Hepatocyte (in vitro differentiated cells): ENCODE results near the gene ACACA.

ENCODE experiments used
- EZH2 ChIP-seq: fragments of 200-600 bp; sonication (generic); IDR thresholded peaks from 2 replicates; pipeline ENCODE4 v1.6.1; 2016; ENCODE audit warnings: antibody characterized with exemption, mild to moderate bottlenecking, borderline replicate concordance
- TF ChIP-seq, protein P1 (sequence below): fragments of 200-600 bp; sonication (generic); IDR thresholded peaks from 2 replicates; pipeline ENCODE4 v1.5.1; 2016; ENCODE audit warnings: antibody characterized with exemption, mild to moderate bottlenecking; ENCODE audit not compliant: poor library complexity

GRCh38 chr17:37259030-37259735, 147.5 kb downstream of the ACACA start:
- TF ChIP-seq, protein P1, sequence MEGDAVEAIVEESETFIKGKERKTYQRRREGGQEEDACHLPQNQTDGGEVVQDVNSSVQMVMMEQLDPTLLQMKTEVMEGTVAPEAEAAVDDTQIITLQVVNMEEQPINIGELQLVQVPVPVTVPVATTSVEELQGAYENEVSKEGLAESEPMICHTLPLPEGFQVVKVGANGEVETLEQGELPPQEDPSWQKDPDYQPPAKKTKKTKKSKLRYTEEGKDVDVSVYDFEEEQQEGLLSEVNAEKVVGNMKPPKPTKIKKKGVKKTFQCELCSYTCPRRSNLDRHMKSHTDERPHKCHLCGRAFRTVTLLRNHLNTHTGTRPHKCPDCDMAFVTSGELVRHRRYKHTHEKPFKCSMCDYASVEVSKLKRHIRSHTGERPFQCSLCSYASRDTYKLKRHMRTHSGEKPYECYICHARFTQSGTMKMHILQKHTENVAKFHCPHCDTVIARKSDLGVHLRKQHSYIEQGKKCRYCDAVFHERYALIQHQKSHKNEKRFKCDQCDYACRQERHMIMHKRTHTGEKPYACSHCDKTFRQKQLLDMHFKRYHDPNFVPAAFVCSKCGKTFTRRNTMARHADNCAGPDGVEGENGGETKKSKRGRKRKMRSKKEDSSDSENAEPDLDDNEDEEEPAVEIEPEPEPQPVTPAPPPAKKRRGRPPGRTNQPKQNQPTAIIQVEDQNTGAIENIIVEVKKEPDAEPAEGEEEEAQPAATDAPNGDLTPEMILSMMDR: no peak
- no peak for TF ChIP-seq EZH2
